SK-N-MC (cell line): ENCODE measurements around the gene TUBGCP3.

ENCODE experiments used
- DNase-seq: peaks from one replicate; pipeline ENCODE4 v3.0.0-alpha.2; 2011; ENCODE audit warnings: low read depth, low spot score
- H3K27ac ChIP-seq: fragments of 200-600 bp; sonication (generic); 2 replicates; pipeline ENCODE4 v1.5.1; 2016; ENCODE audit warnings: mixed run types
- H3K36me3 ChIP-seq: fragments of 200-600 bp; sonication (generic); 2 replicates; pipeline ENCODE4 v1.6.1; 2017; ENCODE audit warnings: antibody characterized with exemption, low read length, mixed read lengths; ENCODE audit not compliant: insufficient read depth
- H3K4me3 ChIP-seq: fragments of 200-600 bp; sonication (generic); 2 replicates; pipeline ENCODE4 v1.5.1; 2016
- H3K9ac ChIP-seq: fragments of 200-600 bp; sonication (generic); 2 replicates; pipeline ENCODE4 v1.8.0; 2017; ENCODE audit warnings: mixed run types, mixed read lengths; ENCODE audit not compliant: insufficient read length
- H3K9me3 ChIP-seq: fragments of 200-600 bp; sonication (generic); 2 replicates; pipeline ENCODE4 v1.6.1; 2017; ENCODE audit warnings: low read depth, mild to moderate bottlenecking, antibody characterized with exemption, low read length, moderate library complexity, mixed read lengths
- EZH2 ChIP-seq: fragments of 200-600 bp; sonication (generic); IDR thresholded peaks from one replicate; pipeline ENCODE4 v1.6.1; 2017; ENCODE audit warnings: antibody characterized with exemption
- FOXP2 ChIP-seq: optimal IDR thresholded peaks from 2 replicates; pipeline ENCODE3; 2011; ENCODE audit warnings: mild to moderate bottlenecking, moderate library complexity; ENCODE audit not compliant: insufficient read depth; ENCODE audit errors: extremely low read length, control extremely low read depth
- POLR2AphosphoS5 ChIP-seq: IDR thresholded peaks from 2 replicates; pipeline ENCODE4 v1.6.1; 2012; ENCODE audit warnings: mild to moderate bottlenecking, low read depth, low read length, borderline replicate concordance

Gene TUBGCP3

DNA sequence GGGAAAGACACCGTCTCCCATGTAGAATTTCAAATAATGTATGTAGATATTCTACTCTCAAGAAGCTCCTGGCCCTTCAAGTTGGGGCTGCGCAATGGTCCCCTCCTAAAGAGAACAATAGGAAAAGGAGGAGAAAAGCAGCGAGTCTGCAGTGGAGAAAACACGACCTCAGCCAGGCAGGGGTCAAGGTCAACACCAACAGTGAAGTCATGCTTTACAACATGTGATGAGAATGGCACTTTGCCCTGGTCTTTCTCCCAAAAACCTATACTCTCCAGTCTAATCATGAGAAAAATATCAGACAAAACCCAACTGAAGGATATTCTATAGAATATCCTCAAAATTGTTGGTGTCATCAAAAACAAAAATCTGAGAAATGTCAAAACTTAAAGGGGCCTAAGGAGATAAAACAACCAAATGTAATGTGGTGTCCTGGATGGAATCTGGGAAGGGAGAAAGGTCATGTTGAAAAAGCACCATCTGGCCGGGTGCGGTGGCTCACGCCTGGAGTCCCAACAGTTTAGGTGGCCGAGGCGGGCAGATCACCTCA lies 110.8 kb downstream of the TUBGCP3 start:
- no peaks in the 10 kb centered on the region for H3K9me3 ChIP-seq
- TF ChIP-seq POLR2AphosphoS5 (no peak), FOXP2 (no peak), EZH2 (no peak)
- H3K4me3 ChIP-seq, result no peak overlapping the region
- no peak for DNase-seq
- no peak overlapping the region for H3K27ac ChIP-seq
- no peaks in the 10 kb centered on the region for H3K36me3 ChIP-seq
- no peak overlapping the region for H3K9ac ChIP-seq

DNA sequence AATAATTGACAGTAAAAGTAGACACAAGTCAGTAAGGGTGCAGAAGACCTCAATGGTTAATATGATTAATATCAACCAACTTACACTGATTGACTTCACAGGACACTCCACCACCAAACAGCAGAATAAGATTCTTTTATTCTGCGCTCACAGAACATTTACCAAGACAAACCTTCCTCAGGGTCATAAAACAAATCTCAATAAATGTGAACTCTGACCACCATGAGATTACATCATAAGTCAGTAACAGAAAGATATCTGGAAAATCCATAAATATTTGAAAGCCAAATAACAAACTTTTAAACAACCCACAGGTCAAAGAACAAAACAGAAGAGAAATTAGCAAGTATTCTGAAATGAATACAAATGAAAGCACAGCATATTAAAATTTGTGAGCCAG lies 112.1 kb downstream of the TUBGCP3 start:
- no peaks in the 10 kb centered on the region for H3K9me3 ChIP-seq
- TF ChIP-seq FOXP2 (no peak), EZH2 (no peak), POLR2AphosphoS5 (no peak)
- no peak overlapping the region for H3K9ac ChIP-seq
- H3K36me3 ChIP-seq, result no peaks in the 10 kb centered on the region
- no peak overlapping the region for H3K4me3 ChIP-seq
- DNase-seq, result no peak
- no peak overlapping the region for H3K27ac ChIP-seq

DNA sequence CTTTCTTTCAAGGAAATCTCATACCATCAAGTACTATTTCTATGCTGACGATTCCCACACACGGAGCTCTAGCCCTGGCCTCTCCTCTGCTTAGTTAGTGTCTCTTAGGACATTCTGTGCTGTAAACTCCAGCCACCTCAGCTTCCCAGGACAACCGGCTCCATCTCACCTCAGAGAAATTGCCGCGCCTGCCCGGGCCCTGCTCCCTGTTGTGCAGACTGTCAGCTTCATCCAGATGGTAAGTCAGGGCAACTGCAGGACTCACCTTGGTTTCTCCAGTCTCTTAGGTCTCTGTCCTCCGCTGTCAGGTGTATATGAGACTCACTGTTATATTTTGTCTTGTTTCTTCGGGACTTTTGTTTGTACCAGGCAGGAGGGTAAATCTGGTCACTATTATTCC lies 113.1 kb downstream of the TUBGCP3 start:
- Histone ChIP-seq H3K9ac (no peak overlapping the region), H3K36me3 (no peaks in the 10 kb centered on the region), H3K9me3 (no peaks in the 10 kb centered on the region), H3K27ac (no peak overlapping the region), H3K4me3 (no peak overlapping the region)
- DNase-seq, result no peak
- TF ChIP-seq POLR2AphosphoS5 (no peak), FOXP2 (no peak), EZH2 (no peak)

DNA sequence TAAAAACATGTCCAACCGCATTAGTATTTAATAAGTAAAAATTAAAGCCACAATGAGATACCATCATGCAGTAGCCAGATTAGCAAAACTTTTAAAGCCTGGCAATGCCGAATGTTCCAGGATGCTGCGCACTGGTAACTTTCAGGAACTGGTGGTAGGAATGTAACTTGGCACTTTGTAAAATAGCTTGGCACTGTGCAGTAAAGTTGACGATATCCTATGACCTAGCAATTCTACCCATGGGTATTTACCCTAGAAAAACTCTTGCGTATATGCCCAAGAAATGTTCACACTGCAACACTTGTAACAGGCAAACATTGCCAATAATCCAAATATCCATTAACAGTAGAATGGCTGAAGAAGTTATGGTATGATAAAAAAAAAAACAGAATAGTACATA lies 114.1 kb downstream of the TUBGCP3 start:
- no peak for DNase-seq
- H3K36me3 ChIP-seq, result no peaks in the 10 kb centered on the region
- H3K9me3 ChIP-seq, result no peaks in the 10 kb centered on the region
- TF ChIP-seq FOXP2 (no peak), EZH2 (no peak), POLR2AphosphoS5 (no peak)
- no peak overlapping the region for H3K9ac ChIP-seq
- no peak overlapping the region for H3K27ac ChIP-seq
- H3K4me3 ChIP-seq, result no peak overlapping the region

DNA sequence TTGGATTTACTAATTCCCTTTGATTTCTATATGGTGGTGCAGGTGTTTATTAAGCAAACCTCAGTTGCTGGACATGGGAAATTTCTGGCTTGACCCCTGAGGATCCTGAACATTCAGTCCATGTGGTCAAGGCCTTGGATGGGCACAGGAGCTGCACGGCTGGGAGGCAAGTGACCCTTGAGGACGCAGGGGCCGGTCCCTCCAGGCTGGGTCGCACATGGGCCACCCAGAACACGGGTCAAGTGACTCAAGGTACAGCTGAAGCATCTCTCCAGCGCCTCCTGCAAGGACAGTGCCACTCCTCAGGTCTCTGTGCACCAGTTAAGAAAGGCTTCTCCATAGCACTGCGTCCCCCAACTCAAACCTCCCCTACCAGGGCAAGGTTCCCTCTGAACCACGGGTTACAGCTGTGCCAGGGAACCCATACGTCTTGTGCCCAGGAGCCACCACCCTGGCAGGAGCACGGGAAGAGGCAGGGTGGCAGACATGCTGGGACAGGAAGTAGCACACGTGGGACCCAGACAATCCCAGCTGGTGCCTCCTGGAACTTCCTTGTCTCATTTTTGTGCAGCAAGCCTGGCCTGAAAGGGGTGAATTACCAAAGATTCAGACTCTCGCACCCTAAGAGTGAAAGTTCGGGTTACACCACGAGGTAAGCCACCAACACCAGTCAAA lies 118.7 kb downstream of the TUBGCP3 start:
- Histone ChIP-seq H3K9me3 (no peaks in the 10 kb centered on the region), H3K4me3 (no peak overlapping the region), H3K9ac (no peak overlapping the region), H3K36me3 (no peaks in the 10 kb centered on the region), H3K27ac (no peak overlapping the region)
- TF ChIP-seq POLR2AphosphoS5 (no peak), EZH2 (no peak), FOXP2 (no peak)
- no peak for DNase-seq

DNA sequence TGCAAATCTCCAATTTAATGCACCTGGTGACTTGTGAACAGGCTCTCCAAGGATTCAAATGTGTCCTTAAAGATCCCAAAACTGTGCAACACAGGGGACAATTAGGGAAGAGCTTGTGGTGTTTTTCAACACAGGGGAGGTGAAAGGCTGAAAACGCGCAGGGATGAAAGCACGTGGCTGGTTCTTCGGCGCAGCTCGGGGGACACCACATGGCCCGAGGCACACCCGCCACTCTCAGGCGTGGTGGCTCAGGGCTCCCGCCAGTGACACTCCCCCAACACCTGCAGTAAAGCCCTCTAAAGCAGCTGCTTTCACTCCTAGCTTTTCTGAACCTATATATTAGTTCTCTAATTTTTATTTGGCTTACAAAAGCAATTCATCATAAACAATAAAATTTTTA lies 119.9 kb downstream of the TUBGCP3 start:
- Histone ChIP-seq H3K4me3 (no peak overlapping the region), H3K36me3 (no peaks in the 10 kb centered on the region), H3K9ac (no peak overlapping the region), H3K27ac (no peak overlapping the region), H3K9me3 (no peaks in the 10 kb centered on the region)
- no peak for DNase-seq
- TF ChIP-seq POLR2AphosphoS5, result no peak

DNA sequence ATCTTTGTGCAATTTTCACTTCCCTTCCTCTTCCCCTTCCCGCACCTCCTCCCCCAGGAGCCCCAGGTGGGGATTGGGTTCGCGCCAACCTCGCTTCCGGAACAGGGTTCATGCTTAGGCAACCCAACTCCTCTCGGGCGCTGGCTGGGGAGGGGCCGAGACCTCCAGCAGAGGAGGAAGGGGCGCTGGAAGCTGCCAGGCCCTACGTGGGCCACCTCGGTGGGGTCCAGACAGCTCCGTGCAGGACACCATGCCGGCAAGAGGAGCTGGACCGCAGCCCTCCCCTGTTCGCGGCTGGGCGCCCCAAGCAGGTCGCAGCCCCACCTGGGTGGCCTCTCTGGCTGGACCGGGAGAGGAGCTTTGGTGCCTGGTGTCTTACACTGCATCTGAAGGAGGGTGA lies 120.7 kb downstream of the TUBGCP3 start:
- Histone ChIP-seq H3K9me3 (no peaks in the 10 kb centered on the region), H3K4me3 (no peak overlapping the region), H3K9ac (no peak overlapping the region), H3K27ac (no peak overlapping the region), H3K36me3 (no peaks in the 10 kb centered on the region)
- TF ChIP-seq FOXP2, result no peak
- TF ChIP-seq EZH2, result no peak
- no peak for TF ChIP-seq POLR2AphosphoS5
- no peak for DNase-seq

DNA sequence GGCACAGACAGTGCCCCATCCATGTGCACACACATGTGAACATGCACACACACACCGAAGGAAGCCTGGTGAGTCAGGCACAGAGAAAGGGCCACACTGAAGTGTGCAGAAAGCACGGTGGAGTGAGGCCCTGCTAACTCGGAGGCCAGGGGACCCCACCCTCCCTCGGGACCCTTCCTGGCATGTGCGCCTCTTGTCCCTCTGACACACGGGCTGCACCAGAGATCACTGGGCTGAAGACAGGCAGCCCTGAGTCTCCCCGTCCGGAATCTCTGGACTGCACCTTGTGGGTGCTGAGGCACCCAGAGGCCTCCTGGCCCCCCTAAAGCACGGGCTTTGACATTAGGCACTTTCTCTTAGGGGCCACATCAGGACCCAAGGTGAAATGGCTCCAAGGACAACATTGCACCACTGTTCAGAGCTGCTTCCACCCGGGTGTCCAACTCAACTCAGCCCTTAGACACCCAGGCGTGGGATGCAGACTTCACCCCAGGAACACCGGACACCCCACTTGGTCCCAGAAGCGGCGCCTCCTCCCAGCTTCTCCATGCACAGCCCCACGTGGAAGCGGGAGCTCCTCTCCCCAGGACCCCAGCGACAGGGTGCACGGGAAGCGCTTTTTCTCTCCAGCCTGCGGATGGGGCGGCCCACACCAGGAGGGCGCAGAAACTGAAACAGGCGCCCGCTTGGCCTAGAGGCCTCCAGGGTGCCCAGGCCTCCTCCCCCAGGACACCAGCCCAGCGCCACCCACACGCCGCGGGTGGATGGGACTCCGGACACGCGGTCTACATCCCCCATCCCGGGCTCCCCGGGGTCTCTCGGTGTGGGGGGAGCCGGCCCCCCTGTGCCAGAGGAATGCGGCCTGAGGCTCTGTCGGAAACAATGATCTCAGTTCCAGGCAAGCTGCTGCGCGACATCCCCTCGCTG lies 121.6 kb downstream of the TUBGCP3 start:
- Histone ChIP-seq H3K9ac (no peak overlapping the region), H3K9me3 (no peaks in the 10 kb centered on the region), H3K4me3 (no peak overlapping the region), H3K27ac (no peak overlapping the region), H3K36me3 (no peaks in the 10 kb centered on the region)
- DNase-seq, result no peak
- TF ChIP-seq EZH2 (no peak), POLR2AphosphoS5 (no peak), FOXP2 (no peak)

DNA sequence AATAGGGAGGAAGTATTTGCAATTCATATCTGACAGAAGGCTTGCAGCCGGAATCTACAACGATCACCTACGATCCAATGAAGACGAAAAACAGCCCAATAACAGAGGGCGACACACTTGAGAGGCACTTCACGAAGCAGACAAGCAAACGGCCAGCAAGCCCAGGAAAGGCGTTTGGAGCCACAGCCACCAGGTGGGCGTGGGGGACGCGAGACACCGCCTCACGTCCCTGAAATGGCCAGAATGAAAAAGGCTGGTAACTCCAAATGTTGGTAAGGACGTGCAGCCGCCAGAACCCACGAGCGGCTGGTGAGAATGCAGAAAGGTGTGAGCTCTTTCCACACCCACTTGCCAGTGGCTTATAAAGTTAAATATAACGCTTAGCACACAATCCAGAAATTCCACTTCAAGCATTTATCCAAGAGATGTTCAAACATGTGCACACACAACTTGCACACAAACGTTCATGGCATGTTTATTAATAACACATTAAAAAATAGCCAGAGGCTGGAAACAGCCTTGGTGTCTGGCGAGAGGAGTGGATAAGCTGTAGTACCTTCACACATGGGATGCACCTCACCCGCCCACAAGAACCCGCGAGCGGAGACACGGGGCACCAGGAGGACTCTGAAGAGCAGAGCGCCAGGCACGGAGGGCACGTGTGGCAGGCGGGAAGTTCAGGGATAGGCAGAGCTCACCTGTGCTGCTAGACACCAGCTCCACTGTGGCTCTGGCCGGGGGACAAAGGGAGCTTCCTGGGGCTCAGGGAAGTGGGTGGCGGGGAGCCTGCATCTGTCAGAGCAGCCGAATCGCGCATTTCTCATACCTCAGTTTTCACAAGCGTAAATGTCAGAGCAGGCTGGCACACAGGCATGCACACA lies 122.5 kb downstream of the TUBGCP3 start:
- no peak for DNase-seq
- Histone ChIP-seq H3K27ac (no peak overlapping the region), H3K9ac (no peak overlapping the region), H3K36me3 (no peaks in the 10 kb centered on the region), H3K9me3 (no peaks in the 10 kb centered on the region), H3K4me3 (no peak overlapping the region)
- TF ChIP-seq POLR2AphosphoS5 (no peak), EZH2 (no peak), FOXP2 (no peak)
